ENCODE results near the gene NELL2.

Gene NELL2

DNA sequence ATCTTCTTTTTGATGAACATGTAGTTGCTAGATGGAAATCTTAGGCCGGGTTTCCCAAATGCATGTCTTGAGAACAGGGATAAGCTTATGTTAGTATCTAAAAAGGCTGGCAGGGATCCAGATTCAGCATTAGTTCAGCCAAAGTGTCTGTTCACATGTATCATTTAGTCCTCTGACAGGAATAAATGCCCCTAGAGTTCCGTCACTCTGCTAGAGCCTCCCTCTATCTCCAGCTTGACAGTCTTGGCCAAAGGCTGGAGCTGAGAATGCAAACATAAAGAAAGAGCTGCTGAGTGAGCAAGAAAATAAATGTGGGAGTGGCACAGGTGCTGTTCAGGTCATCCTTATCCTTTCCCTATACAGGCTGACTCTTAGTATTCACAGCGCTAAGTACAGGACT is 13.8 kb upstream of the NELL2 start:
- no peaks in the 10 kb centered on the region for H3K27me3 ChIP-seq (replicated peaks; ENCODE audit: control insufficient read depth, insufficient read depth, low read length)
- TF ChIP-seq, protein P1, sequence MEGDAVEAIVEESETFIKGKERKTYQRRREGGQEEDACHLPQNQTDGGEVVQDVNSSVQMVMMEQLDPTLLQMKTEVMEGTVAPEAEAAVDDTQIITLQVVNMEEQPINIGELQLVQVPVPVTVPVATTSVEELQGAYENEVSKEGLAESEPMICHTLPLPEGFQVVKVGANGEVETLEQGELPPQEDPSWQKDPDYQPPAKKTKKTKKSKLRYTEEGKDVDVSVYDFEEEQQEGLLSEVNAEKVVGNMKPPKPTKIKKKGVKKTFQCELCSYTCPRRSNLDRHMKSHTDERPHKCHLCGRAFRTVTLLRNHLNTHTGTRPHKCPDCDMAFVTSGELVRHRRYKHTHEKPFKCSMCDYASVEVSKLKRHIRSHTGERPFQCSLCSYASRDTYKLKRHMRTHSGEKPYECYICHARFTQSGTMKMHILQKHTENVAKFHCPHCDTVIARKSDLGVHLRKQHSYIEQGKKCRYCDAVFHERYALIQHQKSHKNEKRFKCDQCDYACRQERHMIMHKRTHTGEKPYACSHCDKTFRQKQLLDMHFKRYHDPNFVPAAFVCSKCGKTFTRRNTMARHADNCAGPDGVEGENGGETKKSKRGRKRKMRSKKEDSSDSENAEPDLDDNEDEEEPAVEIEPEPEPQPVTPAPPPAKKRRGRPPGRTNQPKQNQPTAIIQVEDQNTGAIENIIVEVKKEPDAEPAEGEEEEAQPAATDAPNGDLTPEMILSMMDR (IDR thresholded peaks at IDR 0.05; ENCODE audit: insufficient read depth, low read length, poor library complexity, severe bottlenecking): no peak
- no peaks in the 10 kb centered on the region for H3K36me3 ChIP-seq (ENCODE audit: control insufficient read depth, insufficient read depth, low read length)
- H3K4me3 ChIP-seq (replicated peaks; ENCODE audit: low read depth, low read length): no peak overlapping the region
- DNase-seq (ENCODE audit: extremely low read depth, insufficient read length): no peak

DNA sequence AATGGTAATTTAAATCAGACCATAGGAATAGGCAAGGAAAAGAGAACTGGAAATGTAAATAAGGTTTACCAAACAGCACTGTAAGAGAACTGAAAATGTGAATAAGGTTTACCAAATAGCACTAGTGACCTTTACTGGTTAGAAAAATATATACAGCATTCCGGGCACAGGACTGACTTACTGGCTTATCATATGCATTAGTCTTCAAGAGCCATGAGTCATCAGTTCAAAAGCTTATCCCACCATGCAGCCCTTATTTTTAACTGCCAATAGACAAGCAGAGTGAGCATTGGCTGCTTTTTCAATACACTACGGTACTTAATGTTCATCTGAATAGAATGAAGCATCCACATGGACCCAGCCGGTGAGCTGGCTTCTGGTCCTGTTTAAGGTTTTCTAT is 13.0 kb upstream of the NELL2 start:
- no peaks in the 10 kb centered on the region for H3K36me3 ChIP-seq (ENCODE audit: control insufficient read depth, insufficient read depth, low read length)
- H3K4me3 ChIP-seq (replicated peaks; ENCODE audit: low read depth, low read length): no peak overlapping the region
- no peak for DNase-seq (ENCODE audit: extremely low read depth, insufficient read length)
- TF ChIP-seq, protein P1 (IDR thresholded peaks at IDR 0.05; ENCODE audit: insufficient read depth, low read length, poor library complexity, severe bottlenecking): no peak
- H3K27me3 ChIP-seq (replicated peaks; ENCODE audit: control insufficient read depth, insufficient read depth, low read length): no peaks in the 10 kb centered on the region

DNA sequence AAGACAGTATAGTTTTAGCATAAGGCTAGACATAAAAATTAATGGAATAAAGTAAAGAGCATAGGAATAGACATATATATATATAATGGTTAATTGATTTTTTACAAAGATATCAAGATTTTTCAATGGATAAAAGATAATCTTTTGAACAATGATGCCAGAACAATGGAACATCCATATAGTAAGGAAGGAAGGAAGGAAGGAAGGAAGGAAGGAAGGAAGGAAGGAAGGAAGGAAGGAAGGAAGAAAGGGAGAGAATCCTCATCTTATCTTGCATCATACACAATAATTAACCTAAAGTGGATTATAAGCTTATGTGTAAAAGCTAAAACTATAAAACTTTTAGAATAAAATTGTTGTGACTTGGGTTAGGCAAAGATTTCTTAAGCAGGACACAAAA is 9.8 kb upstream of the NELL2 start:
- TF ChIP-seq, protein P1 (IDR thresholded peaks at IDR 0.05; ENCODE audit: insufficient read depth, low read length, poor library complexity, severe bottlenecking): no peak
- no peak overlapping the region for H3K4me3 ChIP-seq (replicated peaks; ENCODE audit: low read depth, low read length)
- DNase-seq (ENCODE audit: extremely low read depth, insufficient read length): no peak
- no peaks in the 10 kb centered on the region for H3K36me3 ChIP-seq (ENCODE audit: control insufficient read depth, insufficient read depth, low read length)
- H3K27me3 ChIP-seq (replicated peaks; ENCODE audit: control insufficient read depth, insufficient read depth, low read length): no peaks in the 10 kb centered on the region

DNA sequence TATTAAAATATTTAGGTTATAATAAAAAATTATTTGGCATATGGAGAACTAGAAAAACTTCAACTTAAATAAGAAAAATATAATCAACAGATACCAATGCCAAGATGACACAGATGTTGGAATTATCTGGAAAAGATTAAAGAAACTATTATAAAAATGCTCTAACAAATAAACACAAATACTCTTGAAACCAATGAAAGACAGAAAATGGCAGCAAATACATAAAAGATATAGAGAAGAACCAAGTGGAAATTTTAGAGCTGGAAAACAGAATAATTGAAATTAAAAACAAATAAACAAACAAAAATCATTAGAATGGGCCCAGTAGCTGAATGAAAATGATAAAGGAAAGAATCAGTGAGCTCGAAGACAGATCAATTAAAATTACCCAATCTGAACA is 5.1 kb upstream of the NELL2 start:
- no peak for DNase-seq (ENCODE audit: extremely low read depth, insufficient read length)
- Histone ChIP-seq H3K4me3 (replicated peaks; ENCODE audit: low read depth, low read length) (no peak overlapping the region), H3K36me3 (ENCODE audit: control insufficient read depth, insufficient read depth, low read length) (no peaks in the 10 kb centered on the region), H3K27me3 (replicated peaks; ENCODE audit: control insufficient read depth, insufficient read depth, low read length) (no peaks in the 10 kb centered on the region)
- TF ChIP-seq, protein P1 (IDR thresholded peaks at IDR 0.05; ENCODE audit: insufficient read depth, low read length, poor library complexity, severe bottlenecking): no peak

DNA sequence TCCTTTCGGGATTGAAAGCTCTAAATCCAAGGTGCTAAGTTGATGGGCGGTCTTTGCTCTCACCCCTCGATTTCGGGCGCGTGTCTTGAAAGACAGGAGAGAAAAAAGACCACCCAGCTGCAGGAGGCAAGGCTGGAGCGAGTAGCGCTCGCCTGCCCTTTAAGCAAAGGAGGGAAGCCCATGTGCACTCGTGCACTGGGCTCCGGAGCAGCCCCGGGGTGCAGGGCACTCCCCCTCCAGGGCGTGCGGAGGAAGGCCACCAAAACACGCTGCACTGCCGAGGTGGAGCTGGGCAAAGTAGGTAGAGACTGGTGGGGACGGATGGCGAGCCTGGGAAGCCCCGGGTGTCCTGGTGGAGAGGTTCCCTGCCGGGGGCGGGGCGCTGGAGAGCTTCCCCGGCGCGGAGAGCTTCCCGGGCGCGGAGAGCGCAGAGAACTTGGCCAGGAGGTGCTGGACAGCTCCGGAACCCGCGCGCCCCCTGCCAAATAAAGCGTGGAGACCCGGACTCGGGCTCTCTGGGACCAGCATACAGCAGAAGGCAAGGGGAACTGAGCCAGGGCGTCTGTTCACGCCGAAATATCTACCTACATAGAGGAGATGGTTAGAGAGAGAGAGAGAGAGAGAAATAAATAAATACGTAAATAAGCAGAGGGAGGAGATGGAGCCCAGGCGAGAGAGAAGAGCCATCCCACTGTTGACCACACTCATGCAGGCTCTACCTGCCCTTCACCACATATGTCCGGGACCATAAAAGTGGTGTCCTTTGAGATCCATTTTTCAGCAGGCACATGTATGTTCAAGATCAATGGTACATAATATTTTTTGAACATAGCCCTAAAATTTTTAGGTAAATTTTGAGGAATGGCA is 662 bp upstream of the NELL2 start:
- no peaks in the 10 kb centered on the region for H3K36me3 ChIP-seq (ENCODE audit: control insufficient read depth, insufficient read depth, low read length)
- DNase-seq (ENCODE audit: extremely low read depth, insufficient read length): peak; percentile 24
- H3K4me3 ChIP-seq (replicated peaks; ENCODE audit: low read depth, low read length): peak overlapping the region; percentile 49
- TF ChIP-seq, protein P1 (IDR thresholded peaks at IDR 0.05; ENCODE audit: insufficient read depth, low read length, poor library complexity, severe bottlenecking): peak; percentile 39
- H3K27me3 ChIP-seq (replicated peaks; ENCODE audit: control insufficient read depth, insufficient read depth, low read length): no peaks in the 10 kb centered on the region; the same call in none of the 2 replicates

Data from GM06990 (cell line).